HG03565 (cell line): ENCODE measurements around the gene RRM2.
"Not testable (repeated sequence)": the region's sequence is repeated elsewhere in the genome, so short reads cannot be mapped to it uniquely, and the experiment has no call there.

Source experiments
- ATAC-seq: cut with Tn5 transposase; IDR thresholded peaks from one replicate; pipeline ENCODE4 v1.9.1; 2021; ENCODE audit warnings: mild to moderate bottlenecking, moderate library complexity; ENCODE audit not compliant: unreplicated experiment

The RRM2 gene

GRCh38 chr2:10089565-10090190 is 32.9 kb upstream of the RRM2 start:
- ATAC-seq: no peak

GRCh38 chr2:10091182-10091888 is 31.2 kb upstream of the RRM2 start:
- no peak for ATAC-seq

- not testable (repeated sequence) for ATAC-seq
Measured at GRCh38 chr2:10091889-10092244, 30.7 kb upstream of the RRM2 start.

- no peak for ATAC-seq
Measured at GRCh38 chr2:10094271-10094814, 28.2 kb upstream of the RRM2 start.

- no peak for ATAC-seq
Measured at GRCh38 chr2:10095175-10095574, 27.4 kb upstream of the RRM2 start.

- no peak for ATAC-seq
Measured at GRCh38 chr2:10096641-10097040, 25.9 kb upstream of the RRM2 start.

GRCh38 chr2:10097352-10098148 is 25.0 kb upstream of the RRM2 start:
- no peak for ATAC-seq

- ATAC-seq: no peak
Measured at GRCh38 chr2:10101491-10101890, 21.0 kb upstream of the RRM2 start.

GRCh38 chr2:10103179-10103578 is 19.4 kb upstream of the RRM2 start:
- no peak for ATAC-seq

- ATAC-seq: not testable (repeated sequence)
Measured at GRCh38 chr2:10104906-10105305, 17.6 kb upstream of the RRM2 start.

- ATAC-seq: no peak
Measured at GRCh38 chr2:10109311-10109710, 13.2 kb upstream of the RRM2 start.

- ATAC-seq: no peak
Measured at GRCh38 chr2:10119027-10119325, 3.6 kb upstream of the RRM2 start.

GRCh38 chr2:10119601-10120157 is 2.9 kb upstream of the RRM2 start:
- no peak for ATAC-seq

GRCh38 chr2:10120158-10120876 is 2.2 kb upstream of the RRM2 start:
- peak; percentile 31 for ATAC-seq

- ATAC-seq: no peak
Measured at GRCh38 chr2:10120877-10121574, 1.5 kb upstream of the RRM2 start.

GRCh38 chr2:10123281-10123680 is 742 bp downstream of the RRM2 start:
- no peak for ATAC-seq

- ATAC-seq: no peak
Measured at GRCh38 chr2:10124538-10125045, 2.1 kb downstream of the RRM2 start.

GRCh38 chr2:10125842-10126631 is 3.5 kb downstream of the RRM2 start:
- ATAC-seq: no peak

- no peak for ATAC-seq
Measured at GRCh38 chr2:10126632-10127026, 4.1 kb downstream of the RRM2 start.
